ENCODE data around the gene BBX.

DNA sequence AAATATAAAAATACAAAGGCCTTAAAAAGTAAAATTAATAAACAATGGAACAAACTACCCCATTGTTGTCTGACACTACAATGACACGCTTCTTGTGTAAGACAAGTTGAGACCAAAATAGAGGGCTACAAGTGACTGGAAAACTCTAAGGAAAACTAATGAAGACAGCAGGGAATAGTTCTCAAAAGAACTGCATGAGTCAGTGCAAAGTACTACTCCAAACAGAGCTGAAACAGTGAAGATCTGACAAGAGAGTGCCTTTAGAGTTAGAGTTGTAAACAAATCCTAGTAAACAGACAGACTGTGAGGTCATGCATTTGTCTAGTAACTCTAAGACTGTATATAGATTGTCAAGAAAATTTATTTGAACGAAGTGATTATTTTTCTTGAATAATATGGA lies 233.9 kb downstream of the BBX start:
- TF ChIP-seq GATA3 (IDR thresholded peaks at IDR 0.05; ENCODE audit: low read depth, low read length) (no peak), GATA2 (IDR thresholded peaks at IDR 0.05; ENCODE audit: low read depth, low read length) (no peak)
